ENCODE results near the gene HSPG2.

- no peak for TF ChIP-seq CTCF (IDR thresholded peaks at IDR 0.05)
- TF ChIP-seq POLR2A (IDR thresholded peaks at IDR 0.05) = no peak
Observed at GRCh38 chr1:21815724-21816321, 121.3 kb downstream of the HSPG2 start.
